Amniotic stem cell (primary cell): ENCODE measurements around the gene LRRK1.

Experiments
- DNase-seq: peaks from one replicate; lab custom pipeline; 2025; lab: John Stamatoyannopoulos, UW

The LRRK1 gene

DNA sequence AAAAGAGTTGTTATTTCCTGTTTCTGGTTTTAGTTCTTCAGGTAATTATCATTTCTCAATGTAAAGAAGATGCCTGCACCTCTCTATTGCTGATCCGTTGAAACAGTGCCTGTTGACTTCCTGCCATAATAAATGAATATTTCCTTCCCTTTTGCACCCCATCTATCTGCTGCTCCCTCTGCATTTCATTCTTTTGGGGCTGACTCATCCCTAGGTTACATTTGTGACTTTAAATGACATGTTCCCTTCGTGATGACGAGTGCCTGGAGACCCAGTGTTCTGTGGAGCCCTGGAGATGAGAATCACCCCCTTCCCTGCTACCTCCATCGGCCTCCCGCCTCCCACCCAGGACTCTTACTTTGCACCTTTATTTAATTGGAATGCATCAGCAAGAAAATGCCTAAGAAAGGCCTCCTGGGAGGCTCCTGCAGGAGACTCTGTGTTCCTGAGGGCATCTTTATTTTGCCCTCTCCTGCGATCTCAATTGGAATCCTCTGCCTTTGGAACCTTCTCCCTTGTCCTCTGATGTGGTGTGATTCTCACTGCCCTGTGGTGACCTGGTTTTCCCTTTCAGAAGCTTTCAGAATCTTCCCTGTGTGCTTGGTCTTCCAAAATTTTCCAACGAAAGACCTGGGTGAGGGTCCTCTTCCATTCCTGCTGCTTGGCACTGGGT is 13.7 kb downstream of the LRRK1 start:
- DNase-seq: no peak

DNA sequence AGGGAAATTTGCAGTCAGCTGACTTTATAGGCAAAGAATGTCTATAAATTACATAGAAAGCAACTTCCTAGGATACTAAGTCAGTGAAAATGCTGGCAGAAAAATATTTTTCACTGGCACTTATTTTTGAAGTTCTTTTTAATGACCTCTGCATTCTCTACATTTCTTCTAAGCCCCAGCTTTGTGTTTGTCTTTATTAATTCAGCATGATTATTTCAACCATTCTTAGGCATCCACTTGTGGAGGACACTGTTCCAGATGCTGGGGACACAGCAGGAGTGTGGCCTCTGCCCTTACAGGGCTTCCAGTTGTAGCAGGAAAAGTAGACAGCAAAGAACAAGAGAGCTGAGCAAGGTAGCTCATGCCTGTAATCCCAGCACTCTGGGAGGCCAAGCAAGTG is 15.0 kb downstream of the LRRK1 start:
- DNase-seq: no peak

DNA sequence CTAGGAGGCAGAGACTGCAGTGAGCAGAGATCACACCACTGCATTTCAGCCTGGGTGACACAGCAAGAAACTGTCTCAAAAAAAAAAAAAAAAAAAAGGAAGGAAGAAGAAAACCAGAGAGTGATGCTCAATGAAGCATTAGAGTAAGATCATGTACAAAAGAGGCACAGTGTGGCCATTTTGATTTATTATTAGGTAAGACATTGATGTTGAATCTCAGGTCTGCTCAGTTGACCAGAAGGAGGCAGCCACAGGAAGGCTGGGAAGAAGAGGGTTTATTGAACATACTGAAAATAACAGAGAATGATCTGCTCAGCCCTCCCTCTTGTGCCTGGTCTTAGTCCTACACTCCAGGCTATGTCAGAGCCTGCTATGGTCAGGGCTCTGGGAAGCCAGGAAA is 15.6 kb downstream of the LRRK1 start:
- no peak for DNase-seq

DNA sequence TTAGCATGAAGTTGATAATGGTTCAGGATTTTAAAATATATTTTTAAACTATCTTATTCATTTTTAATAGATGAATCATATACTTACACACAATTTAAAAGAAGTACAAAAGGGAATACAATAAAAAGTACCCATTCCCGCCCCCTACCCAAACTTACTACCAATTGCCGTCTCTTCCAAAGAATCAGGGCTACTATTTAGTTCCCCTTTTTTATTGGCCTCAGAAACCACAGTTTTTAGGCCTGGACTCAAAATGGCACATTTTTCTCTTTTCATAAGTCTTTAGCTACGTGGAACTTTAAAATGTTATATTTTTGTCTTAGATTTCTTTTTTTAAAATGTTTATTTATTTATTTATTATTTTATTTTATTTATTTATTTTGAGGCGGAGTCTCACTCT is 18.0 kb downstream of the LRRK1 start:
- no peak for DNase-seq

DNA sequence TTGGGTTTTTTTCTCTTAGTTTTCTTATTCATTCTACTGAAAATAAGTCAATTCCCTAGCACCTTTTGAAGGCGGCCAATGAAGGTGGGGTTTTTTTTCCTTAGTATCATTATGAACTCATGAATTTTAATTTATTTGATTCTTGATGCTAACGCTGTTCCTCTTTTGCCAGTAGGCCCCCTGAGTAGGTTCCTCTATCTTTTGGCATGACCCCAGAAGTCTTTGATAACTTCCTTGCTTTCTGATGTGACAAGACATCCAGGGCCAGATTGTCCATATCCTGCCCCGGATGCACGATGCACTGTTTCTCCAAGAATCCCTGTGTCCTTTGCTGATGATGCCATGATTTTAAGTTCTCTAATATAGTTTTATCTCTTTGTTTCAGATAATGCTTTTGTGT is 20.6 kb downstream of the LRRK1 start:
- no peak for DNase-seq

DNA sequence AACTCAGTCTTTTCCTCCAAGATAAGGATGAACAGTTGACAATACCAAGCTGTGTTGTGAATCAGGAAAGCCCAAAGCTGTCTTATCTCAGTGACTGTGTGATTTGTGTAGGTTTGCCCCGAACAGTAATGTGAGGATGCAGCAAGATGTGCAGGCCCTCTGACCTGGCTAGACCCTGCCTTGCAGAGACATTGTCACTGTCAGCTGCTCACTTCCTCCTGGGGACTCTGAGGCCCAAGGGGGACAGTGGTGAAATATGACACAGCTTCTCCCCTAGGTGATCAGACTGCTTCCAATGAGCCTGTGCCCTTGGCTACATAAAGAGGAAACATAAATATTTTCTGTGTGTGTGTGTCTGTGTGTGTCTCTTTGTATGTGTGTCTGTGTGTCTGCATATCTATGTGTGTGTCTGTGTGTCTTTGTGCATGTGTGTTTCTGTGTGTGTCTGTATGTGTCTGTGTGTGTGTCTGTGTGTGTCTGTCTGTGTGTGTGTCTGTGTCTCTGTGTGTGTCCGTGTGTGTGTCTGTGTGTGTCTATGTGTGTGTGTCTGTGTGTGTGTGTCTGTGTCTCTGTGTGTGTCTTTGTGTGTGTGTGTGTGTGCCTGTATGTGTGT is 21.7 kb downstream of the LRRK1 start:
- DNase-seq: no peak

DNA sequence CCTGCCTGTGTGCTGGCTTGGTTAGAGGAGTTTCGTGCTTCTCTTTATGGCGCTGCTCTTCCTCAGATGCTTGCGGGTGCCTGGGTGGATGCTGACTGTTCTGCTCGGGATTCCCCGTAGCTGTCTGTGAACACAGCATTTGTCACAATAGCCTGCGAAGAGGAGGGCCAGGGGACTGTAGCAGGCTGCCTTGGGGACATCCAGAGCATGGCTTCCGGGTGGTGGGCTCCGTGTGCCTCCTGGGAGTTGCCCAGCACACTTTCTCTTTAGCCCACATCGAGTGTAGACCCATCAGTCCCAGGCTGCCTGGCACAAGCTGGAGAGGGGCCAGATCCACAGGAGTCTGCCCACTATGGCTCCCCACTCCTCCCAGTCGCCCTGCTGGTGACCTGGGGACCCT is 22.4 kb downstream of the LRRK1 start:
- DNase-seq: no peak

DNA sequence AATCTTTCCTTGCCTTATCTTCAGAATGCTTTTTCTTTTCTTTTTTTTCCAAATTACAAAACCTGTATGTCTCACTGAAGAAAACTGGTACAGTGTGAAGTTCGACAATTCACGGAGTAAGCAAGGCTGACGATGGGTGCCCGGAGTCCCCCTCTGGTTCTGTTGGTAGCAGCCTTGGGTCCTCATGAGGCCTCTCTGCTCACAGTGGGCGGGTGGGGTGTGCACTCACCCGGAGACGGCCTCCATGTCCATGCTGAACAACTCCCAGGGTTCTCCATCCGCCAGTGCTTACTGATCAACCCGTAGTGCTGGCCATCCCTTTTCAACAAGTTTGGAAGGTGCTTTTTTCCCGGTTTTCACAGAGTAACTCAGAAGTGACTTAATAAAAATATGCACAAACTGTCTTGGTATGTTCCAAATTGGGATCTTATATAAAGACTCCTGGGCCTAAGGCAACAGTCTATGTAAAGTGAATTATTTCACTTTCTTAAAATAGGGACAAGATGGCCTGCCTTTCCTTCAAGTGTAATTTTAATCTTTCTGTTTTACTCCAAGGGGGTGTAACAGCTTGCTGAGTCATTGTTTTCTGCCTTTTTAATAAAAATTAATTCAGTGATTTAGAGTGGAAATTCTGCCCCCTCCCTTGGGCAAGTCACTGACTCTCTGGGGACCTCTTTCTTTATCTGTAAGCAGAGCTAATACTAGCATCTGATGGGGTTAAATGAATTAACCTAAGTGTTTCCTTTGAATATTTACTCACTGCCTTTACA is 23.7 kb downstream of the LRRK1 start:
- DNase-seq: no peak

DNA sequence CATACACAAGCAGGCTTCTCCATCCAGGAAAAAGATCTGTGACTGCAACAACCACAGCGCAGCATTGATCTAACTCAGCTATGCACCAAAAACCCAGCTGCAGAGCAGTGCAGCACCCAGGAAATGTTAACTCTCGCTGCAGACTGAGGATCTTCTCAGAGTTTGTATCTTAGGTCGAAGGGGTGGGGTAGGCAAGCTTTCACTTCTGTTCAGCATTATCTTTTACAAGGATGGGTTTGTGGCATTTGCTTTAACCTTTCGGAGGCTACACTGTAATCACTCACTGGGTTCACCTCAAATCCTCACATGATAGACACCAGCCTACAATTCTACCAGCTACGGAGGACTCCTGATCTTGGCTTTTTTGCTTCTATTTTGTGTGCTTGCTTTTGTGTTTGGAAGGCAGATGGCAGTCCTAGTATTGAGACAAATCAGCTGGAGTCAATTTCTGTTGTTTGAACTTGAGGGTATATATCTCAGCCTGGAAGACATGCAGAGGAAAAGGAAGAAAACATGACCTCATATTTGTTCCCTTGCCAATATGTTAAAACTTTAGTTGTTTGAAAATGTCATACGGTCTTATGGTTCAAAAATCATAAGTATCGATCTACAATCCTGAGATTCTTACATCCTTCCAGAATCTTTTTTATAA is 25.2 kb downstream of the LRRK1 start:
- DNase-seq: no peak

DNA sequence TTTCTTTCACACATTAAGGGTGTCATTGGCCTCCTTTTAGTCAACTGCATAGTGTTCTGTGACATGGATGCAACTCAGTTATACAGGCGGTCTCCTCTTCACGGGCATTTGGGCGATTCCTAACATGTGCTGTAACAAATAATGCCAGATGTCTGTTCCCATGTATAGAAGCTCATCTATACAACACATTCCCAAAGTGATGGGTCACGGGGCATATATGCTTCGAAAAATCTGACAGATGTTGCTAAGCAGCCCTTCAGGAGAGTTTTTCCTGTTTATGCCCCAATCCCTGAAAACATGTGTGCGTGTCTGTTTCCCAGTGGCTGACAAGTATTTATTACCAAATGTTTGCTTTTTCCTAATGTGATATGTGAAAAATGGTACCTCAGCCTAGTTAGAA is 25.8 kb downstream of the LRRK1 start:
- no peak for DNase-seq

DNA sequence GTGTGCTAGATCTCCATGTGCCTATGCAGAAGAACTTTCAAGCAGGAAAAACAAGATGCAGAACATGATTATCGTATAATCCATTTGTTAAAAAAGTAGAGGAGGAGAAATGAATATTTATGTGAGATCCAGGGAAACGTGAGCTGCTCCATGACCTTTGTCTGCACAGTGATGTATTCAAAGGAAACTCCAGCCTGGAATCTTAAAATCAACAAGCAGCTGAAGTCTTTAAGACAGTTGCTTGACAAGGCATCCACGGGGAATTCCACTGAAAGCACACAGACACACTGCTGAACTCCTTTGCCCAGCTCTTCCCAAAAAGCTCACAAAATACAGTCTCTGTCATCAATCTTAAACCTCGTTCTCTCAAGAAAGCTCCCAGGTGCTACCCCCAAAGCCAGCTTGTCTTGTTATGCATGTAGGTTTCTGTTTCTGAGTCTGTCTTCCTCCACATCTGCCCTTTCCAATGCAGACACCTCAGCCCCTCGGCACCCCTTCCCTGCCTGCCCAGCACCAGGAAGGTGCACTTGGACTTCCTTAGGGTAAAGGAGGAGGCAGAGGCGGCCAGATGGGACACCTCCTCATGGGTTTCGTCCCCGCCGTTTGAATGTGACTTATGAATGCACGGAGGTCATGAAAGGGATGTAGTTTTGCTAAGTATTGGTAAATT is 28.7 kb downstream of the LRRK1 start:
- DNase-seq: no peak

DNA sequence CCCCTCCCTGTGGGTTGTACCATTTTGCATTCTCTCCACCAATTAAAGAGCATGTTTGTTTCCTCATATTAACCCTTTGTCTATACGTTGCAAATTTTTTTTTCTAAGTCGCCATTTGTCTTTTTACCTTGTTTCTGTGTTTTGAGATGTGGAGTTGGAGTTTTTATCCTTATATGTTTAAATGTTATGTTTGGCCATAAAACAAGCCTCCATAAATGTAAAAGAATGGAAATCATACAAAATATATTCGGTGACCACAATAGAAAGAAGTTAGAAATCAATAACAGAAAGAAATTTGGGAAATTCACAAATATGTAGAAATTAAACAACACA is 29.2 kb downstream of the LRRK1 start:
- no peak for DNase-seq

DNA sequence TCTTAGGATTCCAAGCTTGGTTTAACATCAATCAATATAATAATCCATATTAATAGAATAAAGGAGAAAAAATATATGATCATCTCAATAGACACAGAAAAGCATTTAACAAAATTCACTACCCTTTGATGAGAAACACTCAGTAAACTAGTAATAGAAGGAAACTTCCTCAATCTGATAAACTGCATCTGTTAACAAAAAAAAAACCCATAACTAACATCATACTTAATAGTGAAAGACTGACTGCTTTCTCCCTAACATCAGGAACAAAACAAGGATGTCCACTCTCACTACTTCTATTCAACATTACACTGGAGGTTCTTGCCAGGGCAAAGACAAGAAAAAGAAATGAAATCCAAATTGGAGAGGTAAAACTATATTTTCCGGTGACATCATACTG is 30.5 kb downstream of the LRRK1 start:
- no peak for DNase-seq

DNA sequence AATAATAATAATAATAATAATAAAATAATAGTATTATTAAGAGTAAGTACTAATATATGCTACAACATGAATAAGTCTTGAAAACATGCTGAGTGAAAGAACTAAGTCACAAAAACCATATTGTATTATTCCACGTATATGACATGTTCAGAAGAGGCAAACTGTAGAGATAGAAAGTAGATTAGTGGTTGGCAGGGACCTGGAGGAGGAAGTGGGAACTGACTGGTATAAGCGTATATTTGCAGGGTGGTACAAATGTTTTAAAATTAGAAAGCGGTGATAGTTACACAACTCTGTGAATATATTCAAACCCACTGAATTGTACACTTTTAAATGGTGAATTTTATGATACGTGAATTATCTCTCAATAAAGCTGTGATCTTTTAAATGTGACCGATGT is 32.8 kb downstream of the LRRK1 start:
- DNase-seq: no peak

DNA sequence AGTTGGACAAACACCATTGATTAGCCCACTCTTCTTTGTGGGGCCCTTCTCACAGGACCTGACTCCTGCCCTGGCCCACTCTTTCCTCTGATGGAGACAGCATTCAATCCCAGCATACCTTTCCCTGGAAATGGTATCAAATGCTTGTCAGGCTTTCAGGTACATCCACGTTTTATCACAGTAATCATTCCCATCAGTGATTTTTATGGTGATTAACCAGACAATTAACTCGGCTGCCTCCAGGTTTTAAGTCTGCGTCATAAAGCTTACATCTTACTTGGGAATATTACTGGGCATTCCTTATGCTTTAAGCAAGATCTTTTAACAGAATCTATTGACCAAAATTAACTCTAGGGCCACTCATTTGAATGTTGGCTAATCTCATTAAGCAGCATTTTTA is 33.4 kb downstream of the LRRK1 start:
- DNase-seq: no peak

DNA sequence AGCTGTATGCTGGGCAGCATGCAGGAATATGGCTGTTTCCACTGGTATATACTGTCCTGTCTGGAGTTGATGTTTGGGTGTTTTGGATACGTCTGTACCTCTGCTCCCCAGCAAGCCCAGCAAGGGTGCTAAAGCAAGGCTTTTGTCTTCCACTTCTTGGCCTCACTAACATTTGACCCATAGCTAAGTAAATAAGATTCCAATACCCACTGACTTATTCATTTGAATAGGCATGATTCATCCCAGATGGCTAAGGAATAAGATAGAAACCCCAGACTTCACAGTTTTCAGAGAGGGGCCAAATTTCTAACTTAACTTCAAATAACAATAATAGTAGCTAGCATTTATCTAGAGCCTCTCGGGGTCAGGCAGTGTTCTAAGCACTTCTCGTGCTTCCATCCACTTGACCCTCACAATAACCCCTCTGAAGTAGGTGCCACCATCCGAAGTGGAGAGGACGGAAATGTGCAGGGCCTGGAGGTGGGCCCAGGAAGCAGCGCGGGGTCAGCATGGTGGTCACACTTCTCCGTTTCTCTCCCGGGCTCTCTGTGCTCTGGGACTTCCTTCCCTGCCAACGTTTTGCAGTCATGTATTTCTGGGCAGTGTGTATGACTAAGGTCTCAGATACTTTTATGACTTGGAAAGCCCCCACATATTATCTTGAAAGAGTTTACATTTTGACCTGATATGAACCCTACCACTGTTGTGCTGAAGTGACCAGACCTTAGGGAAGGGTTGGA is 39.3 kb downstream of the LRRK1 start:
- DNase-seq: peak; percentile 9

DNA sequence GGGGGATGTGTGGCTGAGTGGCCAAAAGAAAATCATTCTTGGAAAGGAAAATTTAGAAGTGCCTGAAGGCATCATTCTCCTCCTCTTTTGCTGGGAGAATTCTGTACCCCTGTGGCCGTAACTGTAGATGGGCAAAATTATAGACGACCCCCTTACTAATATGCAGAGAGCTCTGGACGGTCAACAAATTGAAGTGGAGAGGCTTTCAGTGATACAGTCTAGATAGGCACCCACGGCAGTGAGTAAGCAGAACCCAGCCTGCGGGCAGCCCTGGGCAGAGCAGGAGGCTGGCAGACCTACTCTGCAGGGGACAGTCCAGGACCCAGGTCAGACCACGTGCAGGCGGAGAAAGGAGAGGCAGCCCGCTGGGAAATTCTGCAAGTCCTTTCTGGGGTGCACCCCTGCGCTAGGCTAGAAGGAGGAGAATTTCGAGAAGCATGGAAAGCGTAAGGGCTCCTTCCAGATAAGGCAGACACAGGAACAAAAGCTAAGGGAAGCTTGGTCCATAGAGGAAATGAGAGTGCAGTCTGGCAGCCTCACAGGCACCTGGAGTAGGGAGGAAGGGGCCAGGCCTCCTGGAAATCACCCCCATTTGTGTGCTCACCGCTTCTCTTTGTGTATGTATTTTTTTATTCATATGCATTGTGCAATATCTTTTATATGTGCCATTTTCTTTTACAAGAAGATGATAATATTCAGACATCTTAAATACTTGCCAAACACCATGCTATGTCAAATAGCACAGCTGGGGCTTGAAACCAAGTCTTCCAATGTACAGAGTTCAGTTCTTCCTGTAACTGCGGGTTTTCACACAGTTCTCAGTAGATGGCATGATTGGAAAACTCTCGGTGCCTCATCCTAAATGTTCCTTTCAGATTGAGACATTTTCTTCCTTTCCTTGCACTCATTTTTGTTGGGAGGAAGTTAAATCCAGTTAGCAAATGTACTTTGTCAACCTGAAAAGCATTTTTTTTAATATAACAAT is 40.2 kb downstream of the LRRK1 start:
- DNase-seq: no peak

DNA sequence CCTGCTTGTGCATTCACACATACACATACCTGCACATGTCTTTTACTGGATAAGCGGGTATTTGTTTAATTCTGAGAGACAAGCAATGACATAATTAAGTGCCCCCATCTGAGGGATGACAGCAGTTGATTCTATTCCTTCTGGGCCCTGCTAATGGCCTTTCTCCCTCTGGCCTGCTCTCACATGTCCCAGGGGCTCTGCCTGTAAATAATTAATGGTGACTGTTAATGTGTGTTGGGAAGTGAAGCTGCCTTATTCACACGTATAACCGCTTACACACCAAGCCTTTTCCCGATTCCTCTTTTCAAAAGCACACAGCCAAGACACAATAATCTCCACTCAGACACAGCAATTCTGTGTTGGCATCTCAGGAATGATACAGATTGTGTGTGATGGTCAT is 47.8 kb downstream of the LRRK1 start:
- DNase-seq: no peak

DNA sequence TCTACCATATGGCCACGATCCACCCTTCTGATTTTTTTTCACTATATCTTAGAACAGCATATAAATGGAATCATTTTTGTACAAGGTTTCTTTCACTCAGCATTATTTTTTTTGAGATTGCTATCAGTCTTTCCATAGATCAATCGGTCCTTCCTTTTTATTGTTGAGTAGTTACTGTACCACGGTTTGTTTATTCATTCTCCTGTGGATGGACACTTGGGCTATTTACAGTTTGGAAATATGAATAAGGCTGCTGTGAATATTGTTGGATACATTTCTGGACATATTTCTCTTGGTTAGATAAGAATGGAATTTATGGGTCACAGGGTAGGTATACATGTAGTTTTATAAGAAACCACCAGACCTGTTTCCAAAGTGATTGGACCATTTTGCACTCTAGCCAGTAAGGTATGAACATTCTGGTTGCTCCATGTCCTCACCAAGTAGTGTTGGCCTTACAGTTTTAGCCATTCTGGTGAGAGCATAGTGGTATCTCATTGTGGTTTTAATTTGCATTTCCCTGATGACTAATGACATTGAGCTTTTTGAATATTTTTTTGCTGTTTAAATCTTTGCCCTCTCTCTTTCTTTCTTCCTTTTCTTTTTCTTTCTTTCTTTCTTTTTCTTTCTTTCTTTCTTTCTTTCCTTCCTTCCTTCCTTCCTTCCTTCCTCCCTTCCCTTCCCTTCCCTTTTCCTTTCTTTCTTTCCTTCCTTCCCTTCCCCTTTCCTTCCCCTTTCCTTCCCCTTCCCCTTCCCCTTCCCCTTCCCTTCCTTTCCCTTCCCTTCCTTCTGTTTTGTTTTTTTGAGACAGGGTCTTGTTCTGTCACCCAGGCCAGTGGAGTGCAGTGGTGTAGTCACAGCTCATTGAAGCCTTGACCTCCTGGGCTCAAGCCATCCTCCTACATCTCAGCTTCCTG is 49.2 kb downstream of the LRRK1 start:
- DNase-seq: peak; percentile 29

DNA sequence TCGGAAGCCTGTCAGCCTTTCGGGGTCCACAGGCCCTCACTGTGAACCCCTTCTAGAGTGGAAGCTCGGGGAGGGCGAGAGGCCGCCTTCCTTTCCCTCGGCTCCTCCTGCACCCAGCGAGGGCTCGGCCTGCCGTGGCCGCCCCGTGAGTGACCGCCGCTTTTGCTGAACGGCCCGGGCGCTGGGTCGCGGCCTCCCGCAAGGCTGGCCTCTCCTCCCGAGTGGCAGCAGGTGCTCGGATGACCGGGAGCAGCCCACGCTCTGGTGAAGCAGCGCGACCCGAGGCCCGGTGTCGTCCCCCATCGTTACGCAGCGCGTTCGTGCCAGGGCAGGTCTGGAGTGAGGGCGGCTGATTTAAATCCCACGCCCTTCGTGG is 53.8 kb downstream of the LRRK1 start:
- no peak for DNase-seq
